ENCODE data around the gene C5orf46.
"Not testable (repeated sequence)": the region's sequence is repeated elsewhere in the genome, so short reads cannot be mapped to it uniquely, and the experiment has no call there.

Gene C5orf46

DNA sequence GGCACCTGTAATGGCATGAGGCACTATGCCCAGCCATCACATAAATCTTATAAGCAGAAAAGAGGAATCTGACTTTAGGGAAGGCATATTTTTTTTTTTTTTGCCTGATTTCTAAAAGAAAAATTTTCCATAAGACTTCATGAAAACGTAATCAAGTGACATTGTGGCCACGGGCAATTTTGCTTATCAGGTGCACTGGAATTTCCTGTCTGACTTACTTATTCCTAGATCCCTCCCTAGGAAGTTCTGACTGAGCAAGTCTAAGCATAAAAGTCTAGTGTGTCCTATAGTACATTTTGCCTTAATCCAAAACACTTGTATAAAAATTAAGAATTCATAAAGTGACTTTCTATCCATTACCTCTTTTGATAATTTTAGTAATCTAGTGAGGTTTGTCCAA, 12.5 kb downstream of the C5orf46 start:
- no peak for DNase-seq

- no peak for DNase-seq
Observed at GRCh38 chr5:147892696-147893296, 13.5 kb downstream of the C5orf46 start.

GRCh38 chr5:147887930-147888329, 18.4 kb downstream of the C5orf46 start:
- no peak for DNase-seq

GRCh38 chr5:147887026-147887627, 19.2 kb downstream of the C5orf46 start:
- DNase-seq = no peak

- no peak for DNase-seq
Observed at GRCh38 chr5:147882586-147883313, 23.6 kb downstream of the C5orf46 start.

GRCh38 chr5:147880487-147880886, 25.9 kb downstream of the C5orf46 start:
- DNase-seq = no peak

- no peak for DNase-seq
Observed at GRCh38 chr5:147879784-147880183, 26.6 kb downstream of the C5orf46 start.

- DNase-seq = no peak
Observed at GRCh38 chr5:147878066-147878759, 28.1 kb downstream of the C5orf46 start, which contains the start of gene SCGB3A2. Gene SCGB3A2, plus strand, starts transcription at chr5:147878711. Its CDS starts 93 bp downstream, at chr5:147878804.

DNA sequence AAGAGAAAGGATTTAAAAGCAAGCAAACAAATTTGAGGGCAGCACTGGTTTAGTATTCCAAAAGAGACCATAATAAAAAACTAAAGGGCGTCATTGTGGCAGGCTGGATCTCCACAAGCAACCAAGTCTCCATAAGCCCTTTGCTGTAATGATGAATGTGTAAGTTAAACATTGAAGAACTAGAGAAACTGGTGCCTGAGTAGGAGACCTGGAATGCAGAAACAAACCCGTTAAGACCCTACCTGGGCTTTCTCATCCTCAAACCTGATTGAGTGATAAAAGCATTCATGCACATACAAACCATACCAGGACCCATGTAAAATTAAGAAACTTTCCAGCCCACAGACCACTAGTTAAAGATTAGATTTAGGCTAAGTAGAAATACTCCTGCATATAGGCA, 29.7 kb downstream of the C5orf46 start:
- DNase-seq = no peak

GRCh38 chr5:147876141-147876540, 30.2 kb downstream of the C5orf46 start:
- DNase-seq = no peak

- no peak for DNase-seq
Observed at GRCh38 chr5:147874910-147875367, 31.4 kb downstream of the C5orf46 start.

DNA sequence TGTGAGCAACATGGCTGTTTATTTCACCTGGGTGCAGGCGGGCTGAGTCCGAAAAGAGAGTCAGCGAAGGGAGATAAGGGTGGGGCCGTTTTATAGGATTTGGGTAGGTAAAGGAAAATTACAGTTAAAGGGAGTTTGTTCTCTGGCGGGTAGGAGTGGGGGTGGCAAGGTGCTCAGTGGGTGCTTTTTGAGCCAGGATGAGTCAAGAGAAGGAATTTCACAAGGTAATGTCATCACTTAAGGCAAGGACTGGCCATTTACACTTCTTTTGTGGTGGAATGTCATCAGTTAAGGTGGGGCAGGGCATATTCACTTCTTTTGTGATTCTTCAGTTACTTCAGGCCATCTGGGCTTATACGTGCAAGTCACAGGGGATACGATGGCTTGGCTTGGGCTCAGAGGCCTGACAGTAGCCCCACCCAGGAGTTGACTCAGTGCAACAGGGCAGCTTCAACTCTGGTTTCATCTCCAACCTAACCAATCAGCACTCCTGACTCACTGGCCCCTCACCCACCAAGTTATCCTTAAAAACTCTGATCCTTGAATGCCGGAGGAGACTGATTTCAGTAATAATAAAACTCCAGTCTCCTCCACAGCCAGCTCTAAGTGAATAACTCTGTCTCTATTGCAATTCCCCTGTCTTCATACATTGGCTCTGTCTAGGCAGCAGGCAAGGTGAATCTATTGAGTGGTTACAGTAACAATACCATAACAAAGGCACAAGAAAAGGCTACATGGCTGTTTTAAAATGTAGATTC, 32.0 kb downstream of the C5orf46 start:
- not testable (repeated sequence) for DNase-seq

GRCh38 chr5:147872744-147873435, 33.4 kb downstream of the C5orf46 start:
- not testable (repeated sequence) for DNase-seq

DNA sequence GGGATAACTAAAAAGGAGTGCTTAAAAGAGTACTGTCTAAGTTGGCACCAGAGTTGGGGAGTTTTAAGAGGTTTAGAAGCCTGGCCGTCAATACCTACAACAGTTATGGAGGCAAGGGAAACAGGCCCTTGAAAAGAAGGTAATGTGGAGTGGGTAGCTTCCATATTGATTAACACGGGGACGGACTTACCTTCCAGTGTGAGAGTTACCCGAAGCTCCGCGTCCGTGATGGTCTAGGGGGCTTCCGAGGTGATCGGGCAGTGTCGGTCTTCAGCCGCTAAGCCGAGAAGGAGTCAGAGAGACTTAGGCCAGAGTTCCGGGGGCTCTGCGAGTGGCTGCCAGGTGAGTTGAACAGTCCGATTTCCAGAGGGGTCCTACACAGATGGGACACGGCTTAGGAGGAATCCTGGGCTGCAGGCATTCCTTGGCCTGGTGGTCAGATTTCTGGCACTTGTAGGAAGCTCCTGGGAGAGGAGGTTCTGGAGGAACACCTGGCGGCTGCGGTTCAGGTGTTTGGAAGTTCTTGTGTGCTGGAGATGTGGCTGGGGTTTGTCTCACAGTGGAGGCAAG, 34.3 kb downstream of the C5orf46 start:
- DNase-seq = not testable (repeated sequence)

GRCh38 chr5:147869892-147870291, 36.4 kb downstream of the C5orf46 start:
- DNase-seq = not testable (repeated sequence)

- no peak for DNase-seq
Observed at GRCh38 chr5:147869112-147869511, 37.2 kb downstream of the C5orf46 start.

DNA sequence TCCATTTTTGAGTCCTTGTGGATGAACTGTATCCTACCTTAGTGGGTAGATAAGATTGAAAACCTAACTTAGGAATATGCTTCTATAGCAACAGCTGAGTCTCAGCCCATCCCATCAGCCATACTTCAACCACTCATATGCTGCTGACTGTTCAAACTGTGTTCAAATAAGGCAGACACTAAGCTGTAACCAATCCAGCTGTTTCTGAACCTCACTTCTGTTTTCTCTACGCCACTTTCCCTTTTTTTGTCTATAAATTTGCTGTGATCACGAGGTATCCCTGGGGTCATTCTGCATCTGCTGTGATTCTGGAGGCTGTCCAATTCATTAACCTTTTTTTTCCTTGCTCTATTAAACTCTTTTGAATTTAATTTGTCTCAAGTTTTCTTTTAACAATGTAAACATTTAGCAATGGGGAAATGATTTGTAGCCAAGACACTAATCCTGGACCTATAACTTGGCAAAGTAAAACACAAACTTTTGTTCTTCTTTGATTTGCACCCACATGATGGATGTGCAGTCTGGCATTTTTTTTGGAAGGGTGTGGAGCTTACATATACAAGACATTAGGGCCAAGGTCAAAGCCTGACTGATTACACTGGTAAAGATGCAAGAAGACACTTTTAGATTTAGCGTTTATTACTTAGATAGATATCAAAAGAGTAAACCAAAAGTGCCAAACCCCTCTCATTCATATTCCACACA, 42.7 kb downstream of the C5orf46 start:
- no peak for DNase-seq

DNA sequence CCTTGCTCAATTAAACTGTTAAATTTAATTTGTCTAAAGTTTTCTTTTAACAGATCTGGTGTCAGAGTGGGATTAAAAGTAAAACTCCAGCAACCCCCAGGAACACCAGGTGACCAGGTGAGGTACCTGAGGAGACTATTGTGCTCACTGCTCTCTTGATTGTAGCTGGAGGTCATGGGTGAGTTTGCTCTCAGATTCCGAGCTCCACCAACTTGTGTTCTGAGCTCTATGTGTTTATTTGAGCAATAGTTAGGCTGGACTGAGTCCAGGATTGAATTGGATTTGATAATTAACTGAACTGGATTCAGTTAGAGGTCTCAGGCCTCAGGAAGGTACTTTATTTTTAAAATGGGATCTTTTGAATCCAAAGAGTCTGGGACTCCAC, 45.7 kb downstream of the C5orf46 start:
- DNase-seq = no peak

- no peak for DNase-seq
Observed at GRCh38 chr5:147859962-147860640, 46.2 kb downstream of the C5orf46 start.

DNA sequence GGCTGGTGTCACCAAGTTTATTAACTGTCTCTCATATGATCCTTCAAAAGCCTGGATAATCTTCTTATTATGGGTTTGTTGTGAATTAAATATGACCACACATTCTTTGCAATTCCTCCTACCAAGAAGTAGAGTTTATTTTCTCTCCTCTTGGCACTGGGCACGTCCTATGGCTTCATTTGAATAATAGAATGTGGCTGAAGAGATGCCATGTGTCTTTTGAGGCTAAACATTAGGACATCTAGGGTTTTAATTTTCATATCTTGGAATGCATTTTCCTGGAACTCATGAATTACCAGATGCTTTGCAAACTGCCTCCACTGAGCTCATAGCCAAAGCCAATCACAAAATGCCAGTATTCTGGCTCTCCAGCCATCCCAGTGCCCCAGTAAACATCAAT, 47.8 kb downstream of the C5orf46 start:
- DNase-seq = no peak

Data from stimulated activated naive CD4-positive, alpha-beta T cell (primary cell).